ENCODE data around the gene CA10.

Gene CA10

DNA sequence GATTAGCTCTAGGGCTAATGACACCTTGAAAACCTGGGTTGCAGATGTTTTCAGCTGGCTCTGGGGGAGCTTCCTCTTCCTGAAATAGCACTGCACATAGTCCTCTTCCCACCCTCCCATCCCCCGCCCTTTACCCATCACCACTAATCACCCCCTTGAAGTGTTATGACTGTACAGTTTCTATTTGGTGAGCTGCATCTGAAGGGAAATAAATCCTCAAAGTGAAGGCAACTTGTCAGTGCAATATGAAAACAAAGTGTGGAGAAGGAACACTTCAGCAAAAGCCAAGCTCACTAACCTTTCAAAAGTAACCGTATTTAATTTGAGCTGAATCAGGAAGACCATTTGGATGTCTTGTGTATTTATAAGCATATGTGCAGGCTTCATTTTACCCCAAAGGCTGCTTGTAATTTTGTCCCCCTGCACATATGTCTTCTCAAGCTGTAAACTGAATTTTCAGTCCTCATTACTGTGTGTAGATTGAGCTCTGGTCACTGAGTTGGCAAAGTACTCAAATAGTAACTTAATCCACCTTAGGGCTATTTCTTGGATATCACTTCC, 44.1 kb upstream of the CA10 start:
- no peak for ATAC-seq
- TF ChIP-seq TOX (CRISPR knock-in tag; IDR thresholded peaks at IDR 0.05; ENCODE audit: borderline replicate concordance): no peak
- TF ChIP-seq SNAI2 (CRISPR knock-in tag; IDR thresholded peaks at IDR 0.05): no peak
- TF ChIP-seq, protein P1, sequence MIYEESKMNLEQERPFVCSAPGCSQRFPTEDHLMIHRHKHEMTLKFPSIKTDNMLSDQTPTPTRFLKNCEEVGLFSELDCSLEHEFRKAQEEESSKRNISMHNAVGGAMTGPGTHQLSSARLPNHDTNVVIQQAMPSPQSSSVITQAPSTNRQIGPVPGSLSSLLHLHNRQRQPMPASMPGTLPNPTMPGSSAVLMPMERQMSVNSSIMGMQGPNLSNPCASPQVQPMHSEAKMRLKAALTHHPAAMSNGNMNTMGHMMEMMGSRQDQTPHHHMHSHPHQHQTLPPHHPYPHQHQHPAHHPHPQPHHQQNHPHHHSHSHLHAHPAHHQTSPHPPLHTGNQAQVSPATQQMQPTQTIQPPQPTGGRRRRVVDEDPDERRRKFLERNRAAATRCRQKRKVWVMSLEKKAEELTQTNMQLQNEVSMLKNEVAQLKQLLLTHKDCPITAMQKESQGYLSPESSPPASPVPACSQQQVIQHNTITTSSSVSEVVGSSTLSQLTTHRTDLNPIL (CRISPR knock-in tag; IDR thresholded peaks at IDR 0.05; ENCODE audit: low read depth): no peak
- TF ChIP-seq ZNF70 (CRISPR knock-in tag; IDR thresholded peaks at IDR 0.05): no peak
- TF ChIP-seq OSR1 (CRISPR knock-in tag; IDR thresholded peaks at IDR 0.05): no peak
- no peak for TF ChIP-seq TCF4 (CRISPR knock-in tag; IDR thresholded peaks at IDR 0.05; ENCODE audit: borderline replicate concordance)
- TF ChIP-seq GLIS3 (CRISPR knock-in tag; IDR thresholded peaks at IDR 0.05): no peak
- TF ChIP-seq, protein P2, sequence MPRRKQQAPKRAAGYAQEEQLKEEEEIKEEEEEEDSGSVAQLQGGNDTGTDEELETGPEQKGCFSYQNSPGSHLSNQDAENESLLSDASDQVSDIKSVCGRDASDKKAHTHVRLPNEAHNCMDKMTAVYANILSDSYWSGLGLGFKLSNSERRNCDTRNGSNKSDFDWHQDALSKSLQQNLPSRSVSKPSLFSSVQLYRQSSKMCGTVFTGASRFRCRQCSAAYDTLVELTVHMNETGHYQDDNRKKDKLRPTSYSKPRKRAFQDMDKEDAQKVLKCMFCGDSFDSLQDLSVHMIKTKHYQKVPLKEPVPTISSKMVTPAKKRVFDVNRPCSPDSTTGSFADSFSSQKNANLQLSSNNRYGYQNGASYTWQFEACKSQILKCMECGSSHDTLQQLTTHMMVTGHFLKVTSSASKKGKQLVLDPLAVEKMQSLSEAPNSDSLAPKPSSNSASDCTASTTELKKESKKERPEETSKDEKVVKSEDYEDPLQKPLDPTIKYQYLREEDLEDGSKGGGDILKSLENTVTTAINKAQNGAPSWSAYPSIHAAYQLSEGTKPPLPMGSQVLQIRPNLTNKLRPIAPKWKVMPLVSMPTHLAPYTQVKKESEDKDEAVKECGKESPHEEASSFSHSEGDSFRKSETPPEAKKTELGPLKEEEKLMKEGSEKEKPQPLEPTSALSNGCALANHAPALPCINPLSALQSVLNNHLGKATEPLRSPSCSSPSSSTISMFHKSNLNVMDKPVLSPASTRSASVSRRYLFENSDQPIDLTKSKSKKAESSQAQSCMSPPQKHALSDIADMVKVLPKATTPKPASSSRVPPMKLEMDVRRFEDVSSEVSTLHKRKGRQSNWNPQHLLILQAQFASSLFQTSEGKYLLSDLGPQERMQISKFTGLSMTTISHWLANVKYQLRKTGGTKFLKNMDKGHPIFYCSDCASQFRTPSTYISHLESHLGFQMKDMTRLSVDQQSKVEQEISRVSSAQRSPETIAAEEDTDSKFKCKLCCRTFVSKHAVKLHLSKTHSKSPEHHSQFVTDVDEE (CRISPR knock-in tag; IDR thresholded peaks at IDR 0.05): no peak
- TF ChIP-seq ZC3H10 (CRISPR knock-in tag; IDR thresholded peaks at IDR 0.05): no peak
- TF ChIP-seq, protein P3, sequence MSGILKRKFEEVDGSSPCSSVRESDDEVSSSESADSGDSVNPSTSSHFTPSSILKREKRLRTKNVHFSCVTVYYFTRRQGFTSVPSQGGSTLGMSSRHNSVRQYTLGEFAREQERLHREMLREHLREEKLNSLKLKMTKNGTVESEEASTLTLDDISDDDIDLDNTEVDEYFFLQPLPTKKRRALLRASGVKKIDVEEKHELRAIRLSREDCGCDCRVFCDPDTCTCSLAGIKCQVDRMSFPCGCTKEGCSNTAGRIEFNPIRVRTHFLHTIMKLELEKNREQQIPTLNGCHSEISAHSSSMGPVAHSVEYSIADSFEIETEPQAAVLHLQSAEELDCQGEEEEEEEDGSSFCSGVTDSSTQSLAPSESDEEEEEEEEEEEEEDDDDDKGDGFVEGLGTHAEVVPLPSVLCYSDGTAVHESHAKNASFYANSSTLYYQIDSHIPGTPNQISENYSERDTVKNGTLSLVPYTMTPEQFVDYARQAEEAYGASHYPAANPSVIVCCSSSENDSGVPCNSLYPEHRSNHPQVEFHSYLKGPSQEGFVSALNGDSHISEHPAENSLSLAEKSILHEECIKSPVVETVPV (CRISPR knock-in tag; IDR thresholded peaks at IDR 0.05): no peak
- TF ChIP-seq ISL1 (CRISPR knock-in tag; IDR thresholded peaks at IDR 0.05): no peak
- no peak for TF ChIP-seq CSDC2 (CRISPR knock-in tag; IDR thresholded peaks at IDR 0.05)
- TF ChIP-seq ARNTL (CRISPR knock-in tag; IDR thresholded peaks at IDR 0.05; ENCODE audit: borderline replicate concordance, low read depth): no peak
- TF ChIP-seq ESRRG (CRISPR knock-in tag; IDR thresholded peaks at IDR 0.05): no peak
- no peak for TF ChIP-seq ZNF565 (CRISPR knock-in tag; conservative IDR thresholded peaks at IDR 0.05; ENCODE audit: low read depth)
- TF ChIP-seq, protein P4, sequence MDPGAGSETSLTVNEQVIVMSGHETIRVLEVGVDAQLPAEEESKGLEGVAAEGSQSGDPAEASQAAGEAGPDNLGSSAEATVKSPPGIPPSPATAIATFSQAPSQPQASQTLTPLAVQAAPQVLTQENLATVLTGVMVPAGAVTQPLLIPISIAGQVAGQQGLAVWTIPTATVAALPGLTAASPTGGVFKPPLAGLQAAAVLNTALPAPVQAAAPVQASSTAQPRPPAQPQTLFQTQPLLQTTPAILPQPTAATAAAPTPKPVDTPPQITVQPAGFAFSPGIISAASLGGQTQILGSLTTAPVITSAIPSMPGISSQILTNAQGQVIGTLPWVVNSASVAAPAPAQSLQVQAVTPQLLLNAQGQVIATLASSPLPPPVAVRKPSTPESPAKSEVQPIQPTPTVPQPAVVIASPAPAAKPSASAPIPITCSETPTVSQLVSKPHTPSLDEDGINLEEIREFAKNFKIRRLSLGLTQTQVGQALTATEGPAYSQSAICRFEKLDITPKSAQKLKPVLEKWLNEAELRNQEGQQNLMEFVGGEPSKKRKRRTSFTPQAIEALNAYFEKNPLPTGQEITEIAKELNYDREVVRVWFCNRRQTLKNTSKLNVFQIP (CRISPR knock-in tag; IDR thresholded peaks at IDR 0.05; ENCODE audit: borderline replicate concordance, low read depth): no peak
- TF ChIP-seq PPARA (CRISPR knock-in tag; IDR thresholded peaks at IDR 0.05; ENCODE audit: borderline replicate concordance): no peak

DNA sequence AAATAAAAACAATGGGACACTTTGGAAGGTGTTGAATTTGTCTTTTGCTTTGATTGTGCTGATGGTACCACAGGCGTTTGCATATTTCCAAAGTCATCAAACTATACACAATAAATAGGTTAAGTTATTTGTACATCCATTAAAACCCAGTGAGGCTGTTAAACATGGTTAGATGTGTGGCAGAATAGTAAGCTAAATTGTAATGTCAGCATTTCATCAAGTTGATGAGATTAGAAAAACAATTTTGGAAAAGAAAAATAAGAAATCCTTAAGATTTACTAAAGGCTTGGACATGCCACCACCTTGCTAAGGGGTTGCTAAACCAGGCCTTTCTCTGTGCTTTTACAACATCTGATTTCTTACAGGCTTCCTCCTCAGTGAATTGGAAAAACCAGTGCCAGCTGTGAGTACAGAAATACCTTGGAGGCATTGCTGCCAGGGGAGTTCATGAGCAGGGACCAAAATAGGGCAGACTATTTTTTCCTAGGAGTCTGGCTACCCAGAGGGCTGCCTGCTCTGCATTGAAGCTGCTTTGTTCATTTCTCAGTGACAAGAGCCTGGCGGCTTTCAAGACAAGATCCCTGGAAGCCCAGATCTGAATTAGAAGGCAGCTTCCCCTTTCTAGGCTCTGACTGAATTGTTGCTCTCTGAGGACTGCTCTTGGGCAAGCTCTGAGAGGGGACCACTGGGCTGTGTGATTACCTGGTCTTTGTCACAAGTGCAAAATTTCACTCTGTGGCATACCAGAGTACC, 43.4 kb upstream of the CA10 start:
- TF ChIP-seq ZFP30 (CRISPR knock-in tag; IDR thresholded peaks at IDR 0.05) (no peak), TOX (CRISPR knock-in tag; IDR thresholded peaks at IDR 0.05; ENCODE audit: borderline replicate concordance) (no peak), ZNF70 (CRISPR knock-in tag; IDR thresholded peaks at IDR 0.05) (no peak), PPARA (CRISPR knock-in tag; IDR thresholded peaks at IDR 0.05; ENCODE audit: borderline replicate concordance) (no peak), SNAI2 (CRISPR knock-in tag; IDR thresholded peaks at IDR 0.05) (no peak), GLIS3 (CRISPR knock-in tag; IDR thresholded peaks at IDR 0.05) (no peak), ZFP3 (CRISPR knock-in tag; IDR thresholded peaks at IDR 0.05) (no peak), BACH2 (CRISPR knock-in tag; IDR thresholded peaks at IDR 0.05; ENCODE audit: borderline replicate concordance) (no peak)
- TF ChIP-seq, protein P1 (CRISPR knock-in tag; IDR thresholded peaks at IDR 0.05; ENCODE audit: low read depth): no peak
- no peak for ATAC-seq

DNA sequence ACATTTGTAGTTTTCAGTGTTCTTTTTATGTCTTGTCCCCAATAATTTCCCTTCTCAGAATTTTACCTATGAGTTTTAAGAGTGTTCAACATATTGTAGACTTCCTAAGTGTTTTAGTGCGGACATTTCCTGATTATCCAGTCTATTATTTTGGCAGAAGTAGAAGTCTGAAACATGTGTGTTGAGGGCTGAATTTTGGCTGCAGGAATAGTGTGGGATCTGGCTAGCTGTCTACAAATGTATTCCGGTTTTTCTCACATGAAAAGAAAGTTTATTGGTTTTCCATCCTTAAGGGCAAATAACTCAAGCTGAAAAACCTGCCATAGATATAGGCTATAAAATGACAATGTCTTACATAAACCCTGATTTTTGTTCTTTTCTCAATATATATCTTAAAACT, 33.0 kb upstream of the CA10 start:
- no peak for ATAC-seq
- TF ChIP-seq ZNF565 (CRISPR knock-in tag; conservative IDR thresholded peaks at IDR 0.05; ENCODE audit: low read depth) (no peak), ESRRG (CRISPR knock-in tag; IDR thresholded peaks at IDR 0.05) (no peak), OSR1 (CRISPR knock-in tag; IDR thresholded peaks at IDR 0.05) (no peak), PPARA (CRISPR knock-in tag; IDR thresholded peaks at IDR 0.05; ENCODE audit: borderline replicate concordance) (no peak), ISL1 (CRISPR knock-in tag; IDR thresholded peaks at IDR 0.05) (no peak), SNAI2 (CRISPR knock-in tag; IDR thresholded peaks at IDR 0.05) (no peak), BACH2 (CRISPR knock-in tag; IDR thresholded peaks at IDR 0.05; ENCODE audit: borderline replicate concordance) (no peak)
- TF ChIP-seq, protein P4 (CRISPR knock-in tag; IDR thresholded peaks at IDR 0.05; ENCODE audit: borderline replicate concordance, low read depth): no peak
- TF ChIP-seq, protein P3 (CRISPR knock-in tag; IDR thresholded peaks at IDR 0.05): no peak
